Subcutaneous adipose tissue (tissue), 4 donors: ENCODE results near the gene RAD51B. TPM values are rescaled to one million over a fixed set of nuclear protein-coding genes. Genes with fewer than 3 reads are reported as not detected.

Experiments used
- CTCF ChIP-seq: fragments of 450-650 bp; IDR thresholded peaks from one replicate; pipeline ENCODE4 v1.5.1; 2016; ENCODE audit warnings: low read depth, mild to moderate bottlenecking, control low read depth, antibody characterized with exemption, moderate library complexity
- total RNA-seq, 4 donors: library from RNA; depleted of rRNA; stranded (reverse); fragments of >200 nt; gene quantifications; one replicate each; pipeline ENCODE4 v1.1.0, GENCODE V29; 2016

RAD51B gene
- total RNA-seq, 4 donors from 2014 or later, result 9.7 to 24.1 (median 16.7) TPM

GRCh38 chr14:68486033-68486732, 666.6 kb downstream of the RAD51B start:
- TF ChIP-seq CTCF, result no peak

- TF ChIP-seq CTCF, result no peak
Measured at GRCh38 chr14:68486809-68487208, 667.2 kb downstream of the RAD51B start.

- TF ChIP-seq CTCF, result no peak
Measured at GRCh38 chr14:68487805-68488590, 668.4 kb downstream of the RAD51B start.

- no peak for TF ChIP-seq CTCF
Measured at GRCh38 chr14:68491793-68492192, 672.2 kb downstream of the RAD51B start.

GRCh38 chr14:68492381-68493151, 673.0 kb downstream of the RAD51B start:
- no peak for TF ChIP-seq CTCF

- no peak for TF ChIP-seq CTCF
Measured at GRCh38 chr14:68493152-68493911, 673.8 kb downstream of the RAD51B start.
